OCI-LY3 (cell line): ENCODE data around the gene KMT2E.

Experiments
- EZH2phosphoT487 ChIP-seq: fragments of 200-600 bp; shearing (Covaris generic); IDR thresholded peaks from 2 replicates; pipeline ENCODE4 v1.6.1; 2018; ENCODE audit warnings: antibody characterized with exemption, mixed run types, low read depth
- TF ChIP-seq, protein P1 (sequence below): fragments of 200-600, 300-600 bp; sonication (generic); IDR thresholded peaks from 2 replicates; pipeline ENCODE4 v1.5.1; 2014; ENCODE audit warnings: antibody characterized with exemption, low read length, low read depth

DNA sequence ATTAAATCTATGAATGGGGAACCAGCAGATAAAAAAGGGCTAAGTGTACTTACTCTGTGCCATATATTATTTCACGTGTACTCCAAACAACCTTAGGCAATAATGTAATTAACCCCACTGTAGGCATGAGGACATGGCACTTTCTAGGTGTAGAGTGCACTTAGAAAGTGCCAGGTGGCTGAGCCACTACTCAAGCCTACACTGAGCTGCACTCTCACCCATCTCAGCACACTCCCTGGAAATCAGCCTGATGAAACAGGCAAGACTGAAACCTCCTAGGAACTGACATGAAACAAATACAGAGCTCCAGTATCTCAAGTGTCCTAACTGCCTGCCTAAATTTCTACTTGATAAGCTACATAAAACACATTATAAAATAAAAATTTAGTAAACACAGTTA, 147.4 kb downstream of the KMT2E start:
- TF ChIP-seq, protein P1, sequence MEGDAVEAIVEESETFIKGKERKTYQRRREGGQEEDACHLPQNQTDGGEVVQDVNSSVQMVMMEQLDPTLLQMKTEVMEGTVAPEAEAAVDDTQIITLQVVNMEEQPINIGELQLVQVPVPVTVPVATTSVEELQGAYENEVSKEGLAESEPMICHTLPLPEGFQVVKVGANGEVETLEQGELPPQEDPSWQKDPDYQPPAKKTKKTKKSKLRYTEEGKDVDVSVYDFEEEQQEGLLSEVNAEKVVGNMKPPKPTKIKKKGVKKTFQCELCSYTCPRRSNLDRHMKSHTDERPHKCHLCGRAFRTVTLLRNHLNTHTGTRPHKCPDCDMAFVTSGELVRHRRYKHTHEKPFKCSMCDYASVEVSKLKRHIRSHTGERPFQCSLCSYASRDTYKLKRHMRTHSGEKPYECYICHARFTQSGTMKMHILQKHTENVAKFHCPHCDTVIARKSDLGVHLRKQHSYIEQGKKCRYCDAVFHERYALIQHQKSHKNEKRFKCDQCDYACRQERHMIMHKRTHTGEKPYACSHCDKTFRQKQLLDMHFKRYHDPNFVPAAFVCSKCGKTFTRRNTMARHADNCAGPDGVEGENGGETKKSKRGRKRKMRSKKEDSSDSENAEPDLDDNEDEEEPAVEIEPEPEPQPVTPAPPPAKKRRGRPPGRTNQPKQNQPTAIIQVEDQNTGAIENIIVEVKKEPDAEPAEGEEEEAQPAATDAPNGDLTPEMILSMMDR: no peak
- no peak for TF ChIP-seq EZH2phosphoT487
